Esophagus muscularis mucosa (tissue), 4 donors: ENCODE data around the gene KLHL13. TPM values are rescaled to one million over a fixed set of nuclear protein-coding genes. Genes with fewer than 3 reads are reported as not detected.
"Not testable (repeated sequence)": the region's sequence is repeated elsewhere in the genome, so short reads cannot be mapped to it uniquely, and the experiment has no call there.

Source experiments
- DNase-seq: peaks from one replicate; pipeline ENCODE4 v3.0.0-alpha.2; 2017; ENCODE audit errors: extremely low spot score
- H3K27ac ChIP-seq, 4 donors: fragments of 200-600 bp; sonication (generic); replicated peaks in 1 of 4; 1 replicate in 3 of 4; 2 replicates in 1 of 4; pipeline ENCODE4 v1.5.1; 2016 to 2019; ENCODE audit warnings: mild to moderate bottlenecking in 1 of 4
- H3K27me3 ChIP-seq, 4 donors: fragments of 200-600 bp; sonication (generic); one replicate each; pipeline versions ENCODE4 v1.5.1 to v1.6.0; 2016 to 2019
- H3K36me3 ChIP-seq, 4 donors: fragments of 200-600 bp; sonication (generic); one replicate each; pipeline ENCODE4 v1.5.1; 2016 to 2019
- H3K4me1 ChIP-seq, 4 donors: fragments of 200-600 bp; sonication (generic); one replicate each; pipeline ENCODE4 v1.5.1; 2016 to 2019
- H3K4me3 ChIP-seq, 4 donors: fragments of 200-600 bp; sonication (generic); 1 replicate in 2 of 4; 2 replicates in 2 of 4; pipeline ENCODE4 v1.5.1; 2016 to 2019; ENCODE audit warnings: mild to moderate bottlenecking in 4 of 4, moderate library complexity in 1 of 4
- H3K9me3 ChIP-seq, 4 donors: fragments of 200-600 bp; sonication (generic); 1 replicate in 3 of 4; 2 replicates in 1 of 4; pipeline ENCODE4 v1.5.1; 2016 to 2019
- EP300 ChIP-seq: sonication (generic); formaldehyde crosslinking; IDR thresholded peaks from one replicate; pipeline ENCODE4 v1.6.1; 2017; ENCODE audit warnings: antibody characterized with exemption
- POLR2A ChIP-seq: fragments of 450-650 bp; IDR thresholded peaks from one replicate; pipeline ENCODE4 v1.6.1; 2017; ENCODE audit warnings: antibody characterized with exemption, moderate library complexity, mild to moderate bottlenecking, low read depth
- POLR2AphosphoS5 ChIP-seq, 2 donors: sonication (generic); formaldehyde crosslinking; IDR thresholded peaks; one replicate each; pipeline ENCODE4 v1.6.1; 2017; ENCODE audit warnings: antibody characterized with exemption in 2 of 2
- WGBS: methylation state at CpG from one replicate; pipeline ENCODE4 v1.1.5; 2018; 5-methylcytosine and 5-hydroxymethylcytosine counted together
- intact Hi-C: fragments of 100-400 bp; cut with DNase I; formaldehyde crosslinking; loops from one replicate; pipeline ENCODE4 v1.15.1; 2023
- total RNA-seq, 4 donors: library from RNA; depleted of rRNA; stranded (reverse); fragments of >200 nt; gene quantifications; one replicate each; pipeline versions ENCODE4 v1.1.0 to v1.2.1, GENCODE V29; 2016
- TF ChIP-seq, protein P1 (sequence below), 3 experiments: fragments of 200-600 bp in 2 of 3; fragments of 450-650 bp in 1 of 3; sonication (generic) in 2 of 3; IDR thresholded peaks; one replicate each; pipeline ENCODE4 v1.5.1; 2017 to 2019; ENCODE audit warnings: antibody characterized with exemption in 3 of 3, mild to moderate bottlenecking in 2 of 3, moderate library complexity in 1 of 3

KLHL13 gene
- total RNA-seq, 4 donors from 2014 or later: 12.3 to 18.0 (median 15.7) TPM

DNA sequence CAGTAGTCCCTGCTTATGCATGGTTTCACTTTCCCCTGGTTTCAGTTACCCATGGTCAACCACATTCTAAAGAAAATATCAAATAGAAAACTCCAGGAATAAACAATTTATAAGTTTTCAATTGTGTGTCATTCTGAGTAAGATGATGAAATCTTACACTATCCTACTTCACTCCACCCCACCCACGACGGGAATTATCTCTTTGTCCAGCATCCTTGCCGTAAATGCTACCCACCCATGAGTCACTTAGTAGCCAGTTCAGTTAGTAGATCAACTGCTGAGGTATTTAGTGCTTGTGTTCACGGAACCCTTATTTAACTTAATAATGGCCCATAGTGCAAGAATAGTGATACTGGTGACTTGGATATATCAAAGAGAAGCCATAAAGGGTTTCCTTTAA is 91.4 kb downstream of the KLHL13 start:
- TF ChIP-seq POLR2A: no peak
- TF ChIP-seq, protein P1, sequence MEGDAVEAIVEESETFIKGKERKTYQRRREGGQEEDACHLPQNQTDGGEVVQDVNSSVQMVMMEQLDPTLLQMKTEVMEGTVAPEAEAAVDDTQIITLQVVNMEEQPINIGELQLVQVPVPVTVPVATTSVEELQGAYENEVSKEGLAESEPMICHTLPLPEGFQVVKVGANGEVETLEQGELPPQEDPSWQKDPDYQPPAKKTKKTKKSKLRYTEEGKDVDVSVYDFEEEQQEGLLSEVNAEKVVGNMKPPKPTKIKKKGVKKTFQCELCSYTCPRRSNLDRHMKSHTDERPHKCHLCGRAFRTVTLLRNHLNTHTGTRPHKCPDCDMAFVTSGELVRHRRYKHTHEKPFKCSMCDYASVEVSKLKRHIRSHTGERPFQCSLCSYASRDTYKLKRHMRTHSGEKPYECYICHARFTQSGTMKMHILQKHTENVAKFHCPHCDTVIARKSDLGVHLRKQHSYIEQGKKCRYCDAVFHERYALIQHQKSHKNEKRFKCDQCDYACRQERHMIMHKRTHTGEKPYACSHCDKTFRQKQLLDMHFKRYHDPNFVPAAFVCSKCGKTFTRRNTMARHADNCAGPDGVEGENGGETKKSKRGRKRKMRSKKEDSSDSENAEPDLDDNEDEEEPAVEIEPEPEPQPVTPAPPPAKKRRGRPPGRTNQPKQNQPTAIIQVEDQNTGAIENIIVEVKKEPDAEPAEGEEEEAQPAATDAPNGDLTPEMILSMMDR (IDR thresholded peaks at IDR 0.05): no peak
- TF ChIP-seq POLR2AphosphoS5 (IDR thresholded peaks at IDR 0.05): no peak
- no peak for TF ChIP-seq EP300
- 63% methylated on average over 4 of the region's 4 CpGs for WGBS
- no peak for DNase-seq
- Histone ChIP-seq H3K9me3 (no peaks in the 10 kb centered on the region), H3K4me1 (no peaks in the 10 kb centered on the region), H3K27me3 (no peaks in the 10 kb centered on the region), H3K27ac (no peak overlapping the region), H3K4me3 (no peak overlapping the region), H3K36me3 (no peaks in the 10 kb centered on the region)
- intact Hi-C loops: no loop called here

- Histone ChIP-seq H3K27me3 (no peaks in the 10 kb centered on the region), H3K4me1 (no peaks in the 10 kb centered on the region), H3K9me3 (no peaks in the 10 kb centered on the region), H3K27ac (no peak overlapping the region), H3K36me3 (no peaks in the 10 kb centered on the region), H3K4me3 (no peak overlapping the region)
- intact Hi-C loops: no loop called here
- no peak for DNase-seq
- TF ChIP-seq EP300 (no peak), POLR2AphosphoS5 (IDR thresholded peaks at IDR 0.05) (no peak), POLR2A (no peak)
- TF ChIP-seq, protein P1 (IDR thresholded peaks at IDR 0.05): no peak
- 31% methylated on average over 1 of the region's 1 CpG for WGBS
Measured at GRCh38 chrX:118024482-118024881, 92.1 kb downstream of the KLHL13 start.

GRCh38 chrX:118022753-118023152 is 93.9 kb downstream of the KLHL13 start:
- no peak for DNase-seq
- TF ChIP-seq EP300: no peak
- no peak for TF ChIP-seq POLR2AphosphoS5 (IDR thresholded peaks at IDR 0.05)
- TF ChIP-seq, protein P1 (IDR thresholded peaks at IDR 0.05): no peak
- TF ChIP-seq POLR2A: no peak
- no peaks in the 10 kb centered on the region for H3K27me3 ChIP-seq
- no peaks in the 10 kb centered on the region for H3K36me3 ChIP-seq
- WGBS: 50% methylated on average over 2 of the region's 2 CpGs
- no peaks in the 10 kb centered on the region for H3K4me1 ChIP-seq
- no peaks in the 10 kb centered on the region for H3K9me3 ChIP-seq
- no peak overlapping the region for H3K27ac ChIP-seq
- intact Hi-C loops: no loop called here
- H3K4me3 ChIP-seq: no peak overlapping the region

DNA sequence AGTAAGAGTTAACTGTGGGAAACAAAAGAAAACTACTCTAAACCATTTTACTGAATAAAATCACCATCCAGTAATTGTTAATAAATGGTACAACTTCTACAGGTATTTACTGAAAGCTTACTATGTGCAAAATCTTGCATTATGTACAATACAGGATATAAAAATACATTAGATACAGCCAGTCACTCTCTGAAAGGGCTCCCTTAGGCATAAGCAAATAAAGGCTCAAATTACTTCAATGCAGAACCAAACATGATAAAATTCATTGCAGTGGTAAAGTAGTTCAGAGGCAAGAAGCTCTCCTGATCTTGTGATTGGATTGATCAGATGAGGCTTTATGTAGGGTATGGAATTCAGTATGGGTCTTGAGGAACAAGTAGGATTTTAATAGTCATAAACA is 100.2 kb downstream of the KLHL13 start:
- H3K9me3 ChIP-seq: no peaks in the 10 kb centered on the region

DNA sequence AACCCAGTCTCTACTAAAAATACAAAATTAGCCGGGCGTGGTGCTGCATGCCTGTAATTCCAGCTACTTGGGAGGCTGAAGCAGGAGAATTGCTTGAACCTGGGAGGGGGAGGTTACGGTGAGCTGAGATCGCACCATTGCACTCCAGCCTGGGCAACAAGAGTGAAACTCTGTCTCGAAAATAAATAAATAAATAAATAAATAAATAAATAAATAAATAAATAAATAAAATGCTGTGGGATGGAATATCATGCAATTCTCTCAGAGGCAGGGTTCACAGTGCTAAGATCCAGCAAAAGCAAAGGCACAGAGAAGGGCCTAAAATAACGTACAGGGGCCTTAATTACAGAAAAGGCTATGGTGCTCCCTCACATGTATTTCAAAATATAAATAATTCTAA is 114.2 kb downstream of the KLHL13 start:
- H3K9me3 ChIP-seq, H3K36me3 ChIP-seq, H3K4me3 ChIP-seq, H3K27ac ChIP-seq, H3K4me1 ChIP-seq, H3K27me3 ChIP-seq, DNase-seq, intact Hi-C loops: not testable (repeated sequence)
- 94% methylated on average over 6 of the region's 6 CpGs for WGBS

More for the DNA sequence above, 100.2 kb downstream of the KLHL13 start:
- Histone ChIP-seq H3K4me1 (no peaks in the 10 kb centered on the region), H3K27ac (no peak overlapping the region), H3K36me3 (no peaks in the 10 kb centered on the region), H3K4me3 (no peak overlapping the region), H3K27me3 (no peaks in the 10 kb centered on the region)
- intact Hi-C loops: no loop called here
- no peak for DNase-seq
- no peak for TF ChIP-seq POLR2AphosphoS5 (IDR thresholded peaks at IDR 0.05)
- no peak for TF ChIP-seq POLR2A
- no peak for TF ChIP-seq EP300
- TF ChIP-seq, protein P1 (IDR thresholded peaks at IDR 0.05): no peak
